Measurements from ENCODE around the gene SPATA9. TPM values are rescaled to one million over a fixed set of nuclear protein-coding genes. Genes with fewer than 3 reads are reported as not detected.

Gene SPATA9
- total RNA-seq, 6 donors from 2014 or later, result 0.23 TPM; not detected in 5

GRCh38 chr5:95623706-95624105, 59.1 kb downstream of the SPATA9 start:
- DNase-seq, result no peak
- ATAC-seq (ENCODE audit: low FRiP score in 2 of 2), result no peak
- Histone ChIP-seq H3K27ac (no peak overlapping the region), H3K27me3 (no peaks in the 10 kb centered on the region), H3K4me1 (peaks cover 18 to 32% (median 22%) of the 10 kb centered on the region in 4 donors), H3K36me3 (no peaks in the 10 kb centered on the region), H3K9me3 (no peaks in the 10 kb centered on the region), H3K4me3 (no peak overlapping the region)
- WGBS, 2 donors, result 97% methylated on average over 5 of the region's 5 CpGs
- TF ChIP-seq POLR2AphosphoS5 (IDR thresholded peaks at IDR 0.05), result no peak
- no peak for TF ChIP-seq EP300 (IDR thresholded peaks at IDR 0.05)
- no peak for TF ChIP-seq CTCF (IDR thresholded peaks at IDR 0.05)
- no peak for TF ChIP-seq POLR2A (IDR thresholded peaks at IDR 0.05)

DNA sequence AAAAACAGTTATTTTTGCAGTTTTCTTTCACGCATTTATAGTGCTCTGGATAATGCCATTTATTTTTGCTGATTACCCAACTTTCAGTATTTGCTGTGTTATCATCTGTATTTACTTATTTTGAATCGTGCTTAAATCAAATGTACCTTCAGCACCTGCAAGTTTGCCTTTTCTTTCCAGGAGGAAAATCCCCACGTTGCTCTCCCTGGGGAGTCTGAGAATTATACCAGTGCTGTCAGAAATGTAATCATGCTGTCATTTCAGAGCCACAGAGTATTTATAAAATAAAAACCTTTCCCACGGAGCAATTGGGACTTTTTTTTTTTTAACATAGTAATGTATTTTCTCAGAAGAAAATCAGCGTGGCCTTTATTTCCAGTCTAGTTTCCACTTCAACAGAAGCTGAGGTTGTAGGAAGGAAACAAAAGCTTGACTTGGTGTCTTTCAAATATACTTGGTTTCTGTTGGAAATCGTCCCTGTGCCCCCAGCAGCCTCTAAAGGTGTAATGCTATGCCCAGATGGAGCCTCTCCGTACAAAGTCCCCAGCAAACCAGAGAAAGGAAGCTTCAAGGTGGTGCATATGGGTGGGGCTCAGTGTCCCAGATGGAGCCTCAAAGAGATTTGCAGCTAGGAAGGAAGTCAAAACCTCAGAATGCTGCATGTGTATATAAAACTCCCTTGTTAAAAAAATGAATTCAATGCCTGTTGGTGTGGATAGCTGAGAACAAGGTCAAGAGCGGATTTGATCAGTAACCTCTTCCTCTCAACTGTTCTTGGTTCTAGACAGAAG, 60.8 kb downstream of the SPATA9 start:
- ATAC-seq (ENCODE audit: low FRiP score in 2 of 2) (no peak), DNase-seq (no peak)
- 47 to 48% methylated on average over 8 of the region's 8 CpGs for WGBS, 2 donors
- TF ChIP-seq POLR2AphosphoS5 (IDR thresholded peaks at IDR 0.05) (no peak), POLR2A (IDR thresholded peaks at IDR 0.05) (no peak), CTCF (IDR thresholded peaks at IDR 0.05) (no peak), EP300 (IDR thresholded peaks at IDR 0.05) (no peak)
- Histone ChIP-seq H3K27me3 (no peaks in the 10 kb centered on the region), H3K4me1 (peaks cover 18 to 32% (median 22%) of the 10 kb centered on the region in 4 donors), H3K36me3 (no peaks in the 10 kb centered on the region), H3K4me3 (peak overlapping the region in 2 of 4 donors; percentile 59 to 64), H3K27ac (no peak overlapping the region), H3K9me3 (no peaks in the 10 kb centered on the region)

- peak; percentile 34 to 65 for ATAC-seq (ENCODE audit: low FRiP score in 2 of 2)
- no peaks in the 10 kb centered on the region for H3K27me3 ChIP-seq
- H3K4me1 ChIP-seq, result peaks cover 18 to 32% (median 22%) of the 10 kb centered on the region in 4 donors
- 7 to 12% methylated on average over 18 to 34 of the region's 92 CpGs for WGBS, 2 donors
- DNase-seq, result peak; percentile 23 to 90
- H3K27ac ChIP-seq, result peak overlapping the region; percentile 27 to 66 (median 48)
- H3K9me3 ChIP-seq, result no peaks in the 10 kb centered on the region
- no peaks in the 10 kb centered on the region for H3K36me3 ChIP-seq
- peak overlapping the region; percentile 48 to 67 (median 62) for H3K4me3 ChIP-seq
- TF ChIP-seq POLR2A (IDR thresholded peaks at IDR 0.05) (peak in 1 of 4 donors; percentile 22), CTCF (IDR thresholded peaks at IDR 0.05) (no peak)
Measured at GRCh38 chr5:95620870-95621838, 61.6 kb downstream of the SPATA9 start.

DNA sequence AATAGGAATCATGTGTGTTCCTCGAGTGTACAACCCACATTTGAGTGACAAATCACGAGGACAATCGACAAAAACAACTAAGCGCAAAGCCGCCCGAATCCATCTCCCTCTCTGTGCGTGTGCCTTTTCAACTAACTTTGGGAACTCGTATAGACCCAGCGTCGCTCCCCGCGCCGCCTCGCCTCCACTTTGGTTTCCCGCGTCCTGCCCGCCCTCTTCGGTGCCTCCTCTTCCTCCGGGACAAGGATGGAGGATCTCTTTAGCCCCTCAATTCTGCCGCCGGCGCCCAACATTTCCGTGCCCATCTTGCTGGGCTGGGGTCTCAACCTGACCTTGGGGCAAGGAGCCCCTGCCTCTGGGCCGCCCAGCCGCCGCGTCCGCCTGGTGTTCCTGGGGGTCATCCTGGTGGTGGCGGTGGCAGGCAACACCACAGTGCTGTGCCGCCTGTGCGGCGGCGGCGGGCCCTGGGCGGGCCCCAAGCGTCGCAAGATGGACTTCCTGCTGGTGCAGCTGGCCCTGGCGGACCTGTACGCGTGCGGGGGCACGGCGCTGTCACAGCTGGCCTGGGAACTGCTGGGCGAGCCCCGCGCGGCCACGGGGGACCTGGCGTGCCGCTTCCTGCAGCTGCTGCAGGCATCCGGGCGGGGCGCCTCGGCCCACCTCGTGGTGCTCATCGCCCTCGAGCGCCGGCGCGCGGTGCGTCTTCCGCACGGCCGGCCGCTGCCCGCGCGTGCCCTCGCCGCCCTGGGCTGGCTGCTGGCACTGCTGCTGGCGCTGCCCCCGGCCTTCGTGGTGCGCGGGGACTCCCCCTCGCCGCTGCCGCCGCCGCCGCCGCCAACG, 62.5 kb downstream of the SPATA9 start, which contains the start of gene GPR150:
Gene GPR150 (plus strand): TSS at position 58 of the 840 bp plus-strand sequence. CDS start 189 bp downstream, at position 247.
- Histone ChIP-seq H3K27ac (peak within 1 kb of the TSS in 3 of 4 donors; percentile 41 to 66 (median 54)), H3K27me3 (no peaks in the 10 kb centered on the region), H3K4me1 (peaks cover 18 to 32% (median 22%) of the 10 kb centered on the region in 4 donors), H3K9me3 (no peaks in the 10 kb centered on the region), H3K4me3 (peak within 1 kb of the TSS; percentile 48 to 67 (median 62)), H3K36me3 (no peaks in the 10 kb centered on the region)
- DNase-seq (peak; percentile 52 to 94), ATAC-seq (ENCODE audit: low FRiP score in 2 of 2) (peak; percentile 63 to 81)
- WGBS, 2 donors, result 0 to 1% methylated on average over 19 to 21 of the region's 85 CpGs
- TF ChIP-seq POLR2A (IDR thresholded peaks at IDR 0.05), result peak in 1 of 4 donors; percentile 23
- TF ChIP-seq EP300 (IDR thresholded peaks at IDR 0.05), result no peak
- no peak for TF ChIP-seq POLR2AphosphoS5 (IDR thresholded peaks at IDR 0.05)
- TF ChIP-seq CTCF (IDR thresholded peaks at IDR 0.05), result peak in 2 of 6 experiments; percentile 36 to 51

All from upper lobe of left lung (tissue), 6 donors.